Activated T-cell treated with anti-CD3 and anti-CD28 coated beads, Interleukin-2, amount 50 U/mL, for 48 hours (primary cell): Measurements from ENCODE around the gene CBFA2T3.
A peak's percentile ranks its signal among the peaks of the same experiment; 100 is the strongest.

Source experiments
- DNase-seq, 2 experiments: peaks; one replicate each; pipeline ENCODE4 v3.0.0-alpha.2; 2020

The CBFA2T3 gene

DNA sequence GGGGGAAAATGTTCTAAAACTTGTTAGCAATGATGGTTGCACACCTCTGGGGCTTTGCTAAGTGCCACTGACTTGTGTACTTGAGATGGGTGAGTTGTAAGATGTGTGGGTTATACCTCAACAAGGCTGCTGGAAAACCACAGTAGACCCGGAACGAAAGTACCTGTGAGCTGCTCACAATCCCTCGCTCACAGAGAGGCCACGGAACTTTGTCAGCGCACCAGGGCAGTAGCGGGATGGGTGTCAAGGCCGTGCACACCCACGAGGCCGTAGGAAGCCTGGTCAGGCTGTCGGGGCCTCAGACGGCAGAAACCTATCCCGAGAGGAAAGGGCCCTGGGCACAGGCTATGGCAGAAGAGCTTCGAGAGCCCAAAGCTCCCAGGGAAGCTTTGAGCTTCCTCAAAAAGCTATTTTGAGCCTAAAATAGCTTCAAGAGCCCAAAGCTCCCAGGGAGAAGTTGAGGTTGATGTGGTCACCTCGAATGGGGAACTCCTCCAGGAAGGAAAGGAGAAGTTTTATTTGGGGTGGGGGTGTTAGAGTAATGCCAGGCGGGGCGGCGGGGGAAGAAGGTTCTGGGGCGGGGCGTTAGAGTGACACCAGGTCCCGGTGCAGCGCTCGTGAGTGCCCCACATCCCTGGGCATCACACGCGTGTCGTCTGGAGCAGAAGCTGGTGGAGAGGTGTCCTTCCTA, 19.0 kb downstream of the CBFA2T3 start:
- DNase-seq = peak in 1 of 2 experiments; percentile 48

GRCh38 chr16:88957433-88957767, 19.6 kb downstream of the CBFA2T3 start:
- no peak for DNase-seq

GRCh38 chr16:88956546-88957432, 20.2 kb downstream of the CBFA2T3 start:
- no peak for DNase-seq

DNA sequence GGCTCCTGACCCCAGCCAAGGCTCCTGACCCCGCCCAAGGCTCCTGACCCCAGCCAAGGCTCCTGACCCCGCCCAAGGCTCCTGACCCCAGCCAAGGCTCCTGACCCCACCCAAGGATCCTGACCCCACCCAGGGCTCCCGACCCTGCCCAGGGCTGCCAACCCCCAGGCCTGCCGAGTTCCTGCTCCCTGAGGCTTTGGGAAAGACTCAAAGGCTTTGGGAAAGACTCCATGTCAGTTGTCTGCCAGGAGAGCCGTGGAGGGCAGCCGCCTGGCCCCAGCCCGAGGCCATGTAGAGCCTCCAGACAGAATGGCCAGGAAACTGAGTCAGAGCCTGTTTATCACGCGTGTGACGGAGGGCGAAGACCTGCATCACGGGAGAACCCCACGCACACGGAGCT, 21.1 kb downstream of the CBFA2T3 start:
- DNase-seq = no peak

DNA sequence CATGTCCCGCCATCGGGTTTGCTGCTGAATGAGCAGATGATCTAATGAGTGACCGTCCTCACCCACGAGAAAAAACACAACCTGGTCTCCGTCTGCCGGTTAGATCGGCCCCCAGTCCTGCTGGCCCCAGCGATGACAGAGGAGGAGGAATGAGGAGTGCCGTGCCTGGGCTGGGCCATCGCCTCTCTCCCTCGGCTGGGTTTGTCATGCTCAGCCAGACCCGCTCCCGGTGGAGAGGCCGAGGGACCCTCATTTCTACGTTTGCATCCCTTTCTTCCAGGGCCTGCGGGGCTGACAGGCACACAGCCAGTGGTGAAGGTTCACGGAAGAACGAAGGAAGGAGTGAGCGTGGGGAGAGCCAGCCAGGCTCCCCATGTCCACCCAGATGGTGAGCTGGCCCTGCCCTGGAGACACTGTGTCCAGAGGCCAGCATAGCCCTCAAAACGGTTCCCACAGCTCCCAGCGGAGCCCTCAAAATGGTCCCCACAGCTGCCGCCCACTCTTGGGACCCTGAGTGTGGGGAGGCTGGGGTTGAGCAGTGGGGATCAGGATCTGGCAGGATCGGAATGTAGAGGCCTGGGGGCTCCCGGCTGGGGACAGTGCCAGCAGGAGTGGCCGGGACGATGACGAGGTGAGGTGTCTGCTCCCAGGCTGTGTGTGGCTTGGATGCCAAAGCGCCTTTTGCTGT, 23.9 kb downstream of the CBFA2T3 start:
- DNase-seq = no peak

GRCh38 chr16:88951989-88952388, 25.0 kb downstream of the CBFA2T3 start:
- DNase-seq = no peak

- DNase-seq = no peak
These were observed 25.5 kb downstream of the CBFA2T3 start for GRCh38 chr16:88951501-88951900.

DNA sequence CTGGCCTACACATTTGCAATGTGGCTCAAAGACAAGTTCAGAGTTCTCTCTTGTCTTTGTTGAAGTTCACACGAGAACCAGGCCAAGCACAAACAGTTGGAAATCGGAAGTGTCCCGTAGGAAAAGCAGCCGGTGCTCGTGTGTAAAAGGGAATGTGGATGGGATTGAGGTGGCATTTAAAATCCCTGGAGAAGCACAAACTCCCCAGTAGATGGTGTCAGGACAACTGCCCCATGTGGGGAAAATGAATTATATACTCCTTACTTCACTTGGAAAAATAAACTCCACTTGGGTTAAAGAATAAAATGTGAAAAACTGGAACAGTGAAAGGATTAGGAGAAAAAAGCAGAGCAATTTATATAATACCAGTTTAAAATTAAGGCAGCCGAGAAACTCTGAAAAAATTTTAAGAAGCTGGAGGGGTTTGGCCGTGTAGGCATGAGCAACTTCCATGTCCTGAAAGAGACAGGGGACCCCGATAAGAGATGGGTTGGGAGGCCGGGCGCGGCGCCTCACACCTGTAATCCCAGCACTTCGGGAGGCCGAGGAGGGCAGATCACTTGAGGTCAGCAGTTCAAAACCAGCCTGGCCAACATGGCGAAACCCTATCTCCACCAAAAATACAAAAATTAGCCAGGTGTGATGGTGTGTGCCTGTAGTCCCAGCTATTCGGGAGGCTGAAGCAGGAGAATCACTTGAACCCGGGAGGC, 28.1 kb downstream of the CBFA2T3 start:
- no peak for DNase-seq

- DNase-seq = no peak
These were observed 31.5 kb downstream of the CBFA2T3 start for GRCh38 chr16:88945473-88945872.

GRCh38 chr16:88943741-88944140, 33.3 kb downstream of the CBFA2T3 start:
- no peak for DNase-seq

DNA sequence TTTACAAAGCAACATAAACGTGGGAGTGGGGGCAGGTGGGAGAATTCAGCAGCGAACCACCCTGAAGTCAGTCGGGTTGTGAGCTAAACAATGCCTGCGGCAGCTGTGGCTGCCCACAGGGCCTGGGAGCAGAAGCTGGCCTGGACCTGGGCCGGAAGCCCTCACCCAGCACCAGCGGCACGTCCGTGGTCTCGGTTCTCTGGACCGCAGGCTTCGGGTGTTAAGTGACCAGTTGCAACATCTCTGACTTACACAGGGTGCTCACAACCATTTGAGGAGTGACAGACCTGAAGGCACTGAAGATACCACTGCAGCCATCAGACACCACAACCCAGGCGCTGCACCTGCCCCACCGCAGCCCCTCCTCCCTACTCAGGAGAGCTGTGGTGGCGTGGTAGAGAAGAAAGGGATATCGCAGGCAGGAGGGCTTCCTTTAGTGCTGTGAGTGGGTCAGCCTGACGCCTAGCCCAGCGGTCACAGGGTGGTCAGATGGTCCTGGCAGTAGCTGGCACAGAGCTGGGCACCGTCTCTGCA, 33.8 kb downstream of the CBFA2T3 start:
- no peak for DNase-seq

GRCh38 chr16:88941913-88942909, 34.8 kb downstream of the CBFA2T3 start:
- peak; percentile 74 to 77 for DNase-seq

- DNase-seq = no peak
These were observed 35.9 kb downstream of the CBFA2T3 start for GRCh38 chr16:88940862-88941817.

DNA sequence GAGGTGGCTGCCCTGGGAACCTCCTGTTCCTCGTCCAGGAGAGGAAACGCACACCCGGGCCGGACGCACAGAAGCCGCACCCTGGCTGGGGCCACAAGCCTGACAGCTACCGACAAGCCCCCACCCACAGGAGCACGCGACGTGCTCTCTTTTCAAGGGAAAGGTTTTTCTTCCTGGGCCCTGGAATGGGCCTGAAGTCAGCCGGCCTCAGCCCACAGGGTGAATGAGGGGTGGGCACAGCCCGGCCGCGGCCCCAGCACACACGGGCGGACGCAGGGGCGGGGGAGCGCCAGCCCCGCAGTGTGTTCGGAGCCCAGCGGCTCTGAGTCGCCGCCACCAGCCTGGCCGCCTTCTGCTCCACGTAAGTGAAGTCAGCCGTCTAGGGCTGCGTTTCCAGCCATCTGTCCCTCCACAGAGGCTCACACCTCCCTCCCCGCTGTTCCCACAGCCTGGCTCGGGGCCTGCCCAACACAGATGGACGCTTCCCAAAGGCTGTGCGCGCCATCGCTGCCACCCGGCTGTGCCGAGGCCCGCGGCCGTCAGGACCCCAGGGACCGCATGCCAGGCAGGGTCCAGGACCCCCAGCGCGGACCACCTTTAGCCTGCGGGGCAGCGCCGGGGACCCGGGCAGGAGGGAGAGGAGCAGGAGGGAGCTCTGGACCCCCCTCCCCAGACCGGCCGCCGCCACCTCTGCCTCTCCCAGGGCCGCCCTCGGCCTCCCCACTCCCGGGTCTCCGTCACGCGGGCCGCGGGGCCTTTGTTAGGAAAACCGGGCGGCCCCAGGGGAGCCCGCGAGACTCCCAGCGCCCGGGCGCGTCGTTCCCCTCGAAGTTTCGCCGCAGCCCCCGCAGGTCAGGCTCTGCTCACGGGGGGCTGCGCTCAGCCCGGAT, 36.8 kb downstream of the CBFA2T3 start:
- DNase-seq = peak in 1 of 2 experiments; percentile 42

DNA sequence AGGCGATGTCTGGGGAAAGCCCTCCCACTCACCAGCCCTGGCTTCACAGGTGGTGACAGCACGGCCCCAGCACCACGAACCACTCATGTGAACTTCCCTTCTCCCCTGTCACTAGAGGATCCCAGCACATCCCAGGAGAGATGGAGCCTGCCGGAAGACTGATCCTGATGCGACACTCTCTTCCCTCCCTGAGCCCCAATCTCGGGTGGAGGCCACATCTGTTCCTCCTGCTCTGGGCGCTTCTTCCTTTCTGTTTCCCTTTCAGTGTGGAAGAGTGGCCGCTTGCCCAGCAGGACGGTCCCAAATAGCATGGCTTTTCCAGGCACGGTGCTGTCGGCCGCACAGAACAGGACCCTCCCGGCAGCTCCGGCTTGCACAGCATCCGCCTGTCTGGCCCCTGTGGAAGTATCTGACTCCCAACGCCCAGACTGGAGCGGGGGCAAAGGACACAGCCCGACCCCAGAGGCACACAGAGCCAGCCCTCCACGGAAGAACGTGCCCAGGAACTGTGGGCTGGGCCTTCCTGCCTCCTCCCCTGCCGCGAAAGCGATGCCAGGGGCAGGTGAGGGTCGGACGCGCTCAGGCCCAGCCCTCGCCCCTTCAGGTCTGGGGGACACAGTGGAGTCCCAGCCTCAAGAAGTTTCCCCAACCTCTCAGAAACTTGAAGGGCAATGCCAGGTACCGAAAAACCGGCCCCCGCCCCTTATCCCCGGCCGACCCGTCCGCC, 37.6 kb downstream of the CBFA2T3 start:
- no peak for DNase-seq

DNA sequence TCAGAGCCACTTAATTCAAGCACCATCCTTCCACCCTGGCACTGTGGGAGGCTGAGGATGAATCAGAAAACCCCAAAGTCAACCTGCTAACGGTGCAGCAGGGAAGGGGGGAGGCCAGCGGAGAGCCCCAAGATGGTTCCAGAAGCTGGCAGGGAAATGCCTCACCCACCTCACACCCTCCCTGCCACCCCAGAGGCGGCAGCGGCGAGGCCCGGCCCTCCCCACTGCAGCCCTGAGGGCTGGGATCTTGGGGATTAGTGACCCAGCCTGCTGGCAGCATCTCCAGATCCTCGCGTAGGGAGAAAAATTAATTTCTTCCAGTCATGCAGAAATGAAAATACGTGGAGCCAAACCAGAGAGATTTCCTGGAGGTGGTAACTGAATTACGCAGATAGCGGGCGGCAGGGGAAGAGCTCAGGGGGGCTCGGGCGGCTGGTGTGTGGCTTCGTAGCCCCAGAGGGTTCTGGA, 38.2 kb downstream of the CBFA2T3 start:
- no peak for DNase-seq

GRCh38 chr16:88938119-88938776, 38.8 kb downstream of the CBFA2T3 start:
- DNase-seq = no peak

DNA sequence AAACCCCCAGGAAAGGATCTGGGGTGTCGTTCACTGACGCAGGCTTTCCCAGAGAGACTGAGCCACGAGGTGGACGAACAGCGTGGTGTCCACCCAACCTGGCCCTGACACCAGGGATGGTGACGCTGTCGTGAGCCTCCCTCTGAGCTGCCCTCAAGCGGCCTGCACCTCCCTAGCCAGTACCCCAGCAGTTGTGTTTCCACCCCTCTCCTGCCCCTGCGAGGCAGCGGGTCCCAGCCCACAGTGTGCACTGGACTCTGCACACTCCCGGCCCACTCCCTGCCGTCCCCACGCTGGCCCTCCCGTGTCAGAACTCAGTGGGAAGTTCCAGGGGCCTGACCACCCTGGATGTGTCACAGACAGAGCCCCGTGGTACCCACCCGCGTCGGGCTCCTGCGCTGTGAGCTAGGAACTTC, 39.8 kb downstream of the CBFA2T3 start:
- no peak for DNase-seq
